ENCODE measurements around the gene RTEL1.
"Not testable (repeated sequence)": the region's sequence is repeated elsewhere in the genome, so short reads cannot be mapped to it uniquely, and the experiment has no call there.

RTEL1 gene, protein sequence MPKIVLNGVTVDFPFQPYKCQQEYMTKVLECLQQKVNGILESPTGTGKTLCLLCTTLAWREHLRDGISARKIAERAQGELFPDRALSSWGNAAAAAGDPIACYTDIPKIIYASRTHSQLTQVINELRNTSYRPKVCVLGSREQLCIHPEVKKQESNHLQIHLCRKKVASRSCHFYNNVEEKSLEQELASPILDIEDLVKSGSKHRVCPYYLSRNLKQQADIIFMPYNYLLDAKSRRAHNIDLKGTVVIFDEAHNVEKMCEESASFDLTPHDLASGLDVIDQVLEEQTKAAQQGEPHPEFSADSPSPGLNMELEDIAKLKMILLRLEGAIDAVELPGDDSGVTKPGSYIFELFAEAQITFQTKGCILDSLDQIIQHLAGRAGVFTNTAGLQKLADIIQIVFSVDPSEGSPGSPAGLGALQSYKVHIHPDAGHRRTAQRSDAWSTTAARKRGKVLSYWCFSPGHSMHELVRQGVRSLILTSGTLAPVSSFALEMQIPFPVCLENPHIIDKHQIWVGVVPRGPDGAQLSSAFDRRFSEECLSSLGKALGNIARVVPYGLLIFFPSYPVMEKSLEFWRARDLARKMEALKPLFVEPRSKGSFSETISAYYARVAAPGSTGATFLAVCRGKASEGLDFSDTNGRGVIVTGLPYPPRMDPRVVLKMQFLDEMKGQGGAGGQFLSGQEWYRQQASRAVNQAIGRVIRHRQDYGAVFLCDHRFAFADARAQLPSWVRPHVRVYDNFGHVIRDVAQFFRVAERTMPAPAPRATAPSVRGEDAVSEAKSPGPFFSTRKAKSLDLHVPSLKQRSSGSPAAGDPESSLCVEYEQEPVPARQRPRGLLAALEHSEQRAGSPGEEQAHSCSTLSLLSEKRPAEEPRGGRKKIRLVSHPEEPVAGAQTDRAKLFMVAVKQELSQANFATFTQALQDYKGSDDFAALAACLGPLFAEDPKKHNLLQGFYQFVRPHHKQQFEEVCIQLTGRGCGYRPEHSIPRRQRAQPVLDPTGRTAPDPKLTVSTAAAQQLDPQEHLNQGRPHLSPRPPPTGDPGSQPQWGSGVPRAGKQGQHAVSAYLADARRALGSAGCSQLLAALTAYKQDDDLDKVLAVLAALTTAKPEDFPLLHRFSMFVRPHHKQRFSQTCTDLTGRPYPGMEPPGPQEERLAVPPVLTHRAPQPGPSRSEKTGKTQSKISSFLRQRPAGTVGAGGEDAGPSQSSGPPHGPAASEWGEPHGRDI (N-terminal part only)

DNA sequence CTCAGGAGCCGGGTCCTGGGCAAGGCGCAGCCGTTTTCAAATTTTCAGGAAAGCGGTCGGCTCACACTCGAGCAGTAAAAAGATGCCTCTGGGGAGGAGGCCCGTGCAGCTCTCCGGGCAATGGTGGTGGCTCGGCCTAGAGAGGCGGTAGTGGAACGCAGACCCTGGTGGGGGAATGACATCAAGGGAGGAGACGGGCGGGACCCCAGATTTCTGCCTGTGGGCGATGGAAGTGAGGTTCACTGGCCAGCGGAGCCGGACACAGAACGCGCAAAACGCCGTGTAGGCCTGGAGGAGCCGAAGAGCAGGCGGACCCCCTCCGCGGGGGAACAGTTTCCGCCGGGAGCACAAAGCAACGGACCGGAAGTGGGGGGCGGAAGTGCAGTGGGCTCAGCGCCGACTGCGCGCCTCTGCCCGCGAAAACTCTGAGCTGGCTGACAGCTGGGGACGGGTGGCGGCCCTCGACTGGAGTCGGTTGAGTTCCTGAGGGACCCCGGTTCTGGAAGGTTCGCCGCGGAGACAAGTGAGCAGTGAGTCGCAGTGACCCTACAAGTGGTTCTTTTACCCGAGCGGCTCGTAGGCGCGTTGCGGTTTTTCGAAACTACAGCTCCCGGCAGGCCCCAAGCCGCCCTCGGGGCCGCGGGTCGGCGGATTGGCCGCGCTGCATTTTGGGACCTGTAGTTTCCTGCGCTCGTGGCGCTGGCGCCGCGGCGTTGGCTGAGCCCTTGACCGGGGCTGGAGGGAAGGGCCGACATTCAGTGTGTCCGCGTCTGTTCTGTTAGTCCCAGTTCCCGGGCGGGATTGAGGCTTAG is at the start of gene RTEL1:
Gene RTEL1 (plus strand): TSS at position 376 of the 812 bp plus-strand sequence. CDS start 1,091 bp downstream, outside the sequence.
- in situ Hi-C loops (cut with MboI; ENCODE audit: low sequenced_read_pairs) = no loop called here

DNA sequence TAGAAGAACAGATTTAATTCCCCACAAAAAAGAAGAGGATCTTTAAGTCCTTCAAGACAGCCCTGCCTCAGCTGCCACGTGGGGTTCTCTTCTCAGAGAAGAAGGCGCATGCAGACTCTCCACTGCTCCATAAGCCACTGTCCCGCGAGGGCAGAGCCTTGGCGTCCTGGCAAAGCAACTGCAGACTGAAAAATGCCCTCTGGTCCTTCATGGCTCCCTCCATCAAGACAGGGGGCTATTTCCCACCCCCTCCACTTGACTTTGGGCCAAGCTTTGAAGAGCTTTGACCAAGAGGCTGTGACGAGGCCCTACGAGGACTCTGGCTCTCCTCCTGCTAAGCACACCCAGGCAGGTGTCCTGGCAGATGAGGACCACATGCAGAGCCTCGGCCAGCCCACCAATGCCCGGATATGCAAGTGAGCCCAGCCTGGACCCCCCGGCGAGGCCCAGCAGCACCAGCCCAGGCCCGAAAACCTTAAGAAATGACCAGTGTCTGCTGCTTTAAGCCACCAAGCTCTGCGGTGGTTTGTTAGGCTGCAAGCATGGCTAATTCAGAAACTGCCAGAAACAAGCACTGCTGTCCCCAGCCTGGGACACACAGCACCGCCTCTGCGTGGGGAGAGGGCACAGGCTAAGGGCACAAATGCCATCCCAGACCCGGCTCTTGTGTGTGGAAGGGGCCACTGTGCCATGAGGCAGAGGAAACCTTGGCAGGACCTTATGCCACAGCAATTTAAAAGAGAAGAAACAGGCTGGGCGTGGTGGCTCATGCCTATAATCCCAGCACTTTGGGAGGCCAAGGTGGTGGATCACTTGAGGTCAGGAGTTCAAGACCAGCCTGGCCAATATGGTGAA is 47.3 kb upstream of the RTEL1 start:
- in situ Hi-C loops (cut with MboI; ENCODE audit: low sequenced_read_pairs) = no loop called here

DNA sequence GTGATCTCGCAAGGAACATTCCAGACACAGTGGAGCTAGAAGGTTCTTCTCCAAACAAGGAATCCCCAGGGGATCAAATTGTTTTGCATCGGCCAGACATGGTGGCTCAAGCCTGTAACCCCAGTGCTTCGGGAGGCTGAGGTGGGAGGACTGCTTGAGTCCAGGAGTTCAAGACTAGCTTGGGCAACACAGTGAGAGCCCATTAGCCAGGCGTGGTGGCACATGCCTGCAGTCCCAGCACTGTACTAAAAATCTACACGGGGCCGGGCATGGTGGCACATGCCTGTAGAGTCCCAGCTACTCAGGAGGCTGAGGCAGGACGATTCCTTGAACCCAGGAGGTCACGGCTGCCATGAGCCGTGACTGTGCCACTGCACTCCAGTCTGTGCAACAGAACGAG is 46.5 kb upstream of the RTEL1 start:
- in situ Hi-C loops (cut with MboI; ENCODE audit: low sequenced_read_pairs) = no loop called here

DNA sequence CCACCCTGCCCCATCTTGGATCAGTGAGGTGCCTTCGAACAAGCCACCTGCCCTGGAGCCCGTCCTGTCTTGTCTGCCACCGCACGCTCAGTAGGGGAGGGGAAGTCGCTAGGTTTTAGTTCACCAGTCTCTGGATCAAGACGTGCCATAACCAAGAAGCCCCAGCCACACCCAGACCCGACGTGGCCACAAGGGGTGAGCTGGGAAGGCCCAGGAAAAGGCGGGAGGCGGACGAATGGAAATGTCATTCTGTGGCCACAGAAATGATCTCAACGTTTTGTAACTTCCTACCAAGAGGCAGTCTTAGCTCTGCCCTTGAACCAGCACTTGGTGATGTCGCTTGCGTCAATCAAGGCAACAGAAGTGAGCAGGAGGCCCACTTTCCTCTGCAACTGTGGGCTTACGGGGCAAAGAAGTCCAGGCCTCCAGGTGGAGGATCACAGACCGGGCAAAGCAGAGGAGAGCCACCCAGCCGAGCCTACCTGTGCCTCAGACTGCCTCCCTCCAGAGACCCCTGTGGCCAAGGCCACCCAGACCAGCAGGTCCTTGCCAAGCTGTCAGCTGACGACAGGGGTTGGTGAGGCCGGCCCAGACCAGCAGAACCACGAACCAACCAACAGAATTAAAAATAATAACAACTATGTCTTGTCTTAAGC is 45.7 kb upstream of the RTEL1 start:
- in situ Hi-C loops (cut with MboI; ENCODE audit: low sequenced_read_pairs) = no loop called here

DNA sequence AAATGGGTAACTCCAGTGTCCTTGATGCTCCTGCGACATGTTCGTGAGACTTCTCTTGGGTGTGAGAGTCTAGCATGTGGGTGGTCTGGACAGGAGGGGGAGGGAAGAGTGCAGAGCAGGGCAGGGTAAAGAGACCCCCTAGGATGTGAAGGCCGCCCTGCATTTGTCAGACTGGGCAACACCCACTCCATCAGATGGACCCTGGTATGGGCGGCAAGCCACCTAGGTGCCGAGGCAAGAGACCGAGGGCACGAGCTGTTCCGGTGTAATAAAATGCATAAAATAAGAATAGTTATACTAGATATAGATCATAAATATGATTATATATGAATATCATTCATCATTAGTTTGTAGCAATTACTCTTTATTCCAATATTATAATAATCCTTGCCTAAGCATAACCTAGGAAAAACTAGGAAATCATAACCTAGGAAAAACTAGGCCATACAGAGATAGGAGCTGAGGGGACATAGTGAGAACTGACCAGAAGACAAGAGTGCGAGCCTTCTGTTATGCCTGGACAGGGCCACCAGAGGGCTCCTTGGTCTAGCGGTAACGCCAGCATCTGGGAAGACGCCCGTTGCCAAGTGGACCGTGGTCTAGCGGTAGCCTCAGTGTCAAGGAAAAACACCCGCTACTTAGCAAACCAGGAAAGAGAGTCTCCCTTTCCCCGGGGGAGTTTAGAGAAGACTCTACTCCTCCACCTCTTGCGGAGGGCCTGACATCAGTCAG is 44.1 kb upstream of the RTEL1 start:
- in situ Hi-C loops (cut with MboI; ENCODE audit: low sequenced_read_pairs) = not testable (repeated sequence)

DNA sequence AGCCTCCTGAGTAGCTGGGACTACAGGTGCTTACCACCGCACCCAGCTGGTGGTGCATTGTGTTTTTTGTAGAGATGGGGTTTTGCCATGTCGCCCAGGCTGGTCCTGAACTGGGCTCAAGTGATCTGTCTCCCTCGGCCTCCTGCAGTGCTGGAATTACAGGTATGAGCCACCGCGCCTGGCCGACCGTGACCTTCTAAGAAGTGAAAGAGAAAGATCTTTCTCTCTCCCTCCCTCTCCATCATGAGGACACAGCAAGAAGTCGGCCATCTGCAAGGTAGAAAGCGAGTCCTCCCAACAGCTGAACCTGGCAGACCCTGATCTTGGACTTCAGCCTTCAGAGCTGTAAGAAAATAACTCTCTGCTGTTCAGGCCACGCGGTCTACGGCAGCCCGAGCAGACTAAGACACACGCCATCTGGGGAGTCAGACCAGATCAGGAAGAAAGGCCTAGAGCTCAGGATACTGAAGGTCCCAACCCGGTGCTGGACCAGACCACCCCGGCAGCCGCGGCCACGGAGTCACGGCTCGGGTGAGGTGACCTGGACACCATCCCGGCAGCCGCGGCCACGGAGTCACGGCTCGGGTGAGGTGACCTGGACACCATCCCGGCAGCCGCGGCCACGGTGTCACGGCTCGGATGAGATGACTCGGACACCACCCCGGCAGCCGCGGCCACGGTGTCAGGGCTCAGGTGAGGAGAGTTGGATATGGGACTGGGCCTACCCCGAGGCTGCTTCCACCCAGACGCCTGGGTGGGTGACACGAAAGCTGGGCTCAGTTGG is 40.8 kb upstream of the RTEL1 start:
- in situ Hi-C loops (cut with MboI; ENCODE audit: low sequenced_read_pairs) = no loop called here

DNA sequence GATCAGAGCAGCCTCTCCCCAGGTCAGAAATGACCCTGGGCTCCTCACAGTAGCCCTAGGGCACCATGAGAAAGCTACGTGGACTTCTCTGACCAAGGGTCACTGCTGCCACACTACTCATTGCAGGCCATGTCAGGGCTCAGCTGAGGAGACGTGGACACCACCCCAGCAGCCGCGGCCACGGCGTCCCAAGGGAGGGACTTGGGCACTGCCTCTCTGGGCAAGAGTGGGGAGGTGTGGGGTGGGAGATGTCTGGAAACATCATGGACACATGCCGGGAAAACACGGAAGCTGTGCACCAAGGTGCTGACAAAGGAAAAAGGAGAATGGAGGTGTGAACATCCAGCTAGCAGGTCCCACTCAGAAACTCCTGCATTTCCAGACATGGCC is 40.2 kb upstream of the RTEL1 start:
- in situ Hi-C loops (cut with MboI; ENCODE audit: low sequenced_read_pairs) = no loop called here

DNA sequence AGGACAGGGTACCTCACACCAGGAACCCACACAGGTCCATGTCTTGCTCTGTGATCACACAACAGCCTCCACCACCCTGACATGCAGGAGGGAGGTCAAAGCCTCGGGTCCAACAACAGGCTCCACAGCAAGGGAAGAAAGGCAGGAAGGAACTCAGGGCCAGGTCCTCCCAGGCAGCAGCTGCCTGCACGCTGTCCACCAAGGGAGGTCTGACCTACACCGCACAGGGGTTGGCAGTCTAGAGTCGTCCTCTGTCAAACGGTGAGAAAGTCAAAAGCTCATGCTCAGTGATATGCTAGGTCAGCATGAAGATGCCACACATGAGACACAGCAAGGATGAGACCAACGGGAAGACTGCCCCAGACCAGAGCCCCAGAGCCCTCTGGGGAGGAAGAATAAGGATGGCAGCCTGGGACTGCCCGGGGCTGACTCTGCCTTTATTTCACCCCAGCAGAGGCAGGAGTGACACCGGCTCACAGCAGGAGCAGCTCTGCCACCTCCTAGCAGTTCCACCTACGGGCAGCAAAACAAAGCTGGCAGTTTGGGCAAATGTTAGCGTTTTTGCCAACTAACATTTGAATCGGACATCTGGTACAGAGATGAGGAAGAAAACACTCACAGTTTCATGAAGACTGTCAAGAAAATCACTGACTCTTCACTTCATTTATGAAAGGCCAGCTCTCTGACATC is 39.7 kb upstream of the RTEL1 start:
- in situ Hi-C loops (cut with MboI; ENCODE audit: low sequenced_read_pairs) = no loop called here

DNA sequence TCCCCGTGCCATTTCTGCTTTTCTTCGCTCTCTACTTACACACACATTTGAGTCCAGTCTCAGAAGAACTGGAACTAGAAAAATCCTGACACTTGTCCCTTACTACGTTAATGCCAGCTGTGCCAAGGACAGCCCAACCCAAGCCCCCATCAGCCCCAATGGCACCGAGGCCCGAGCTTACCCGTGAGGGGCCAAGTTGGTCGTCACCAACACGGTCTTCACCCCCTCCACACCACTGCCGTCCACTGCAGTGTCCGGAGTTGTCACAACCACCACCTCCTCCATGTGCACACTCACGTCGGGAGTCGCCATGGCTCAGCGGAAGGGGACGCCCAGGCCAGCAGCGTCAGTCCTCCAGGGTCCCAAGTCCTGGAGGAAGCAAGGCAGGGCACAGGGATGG is 39.0 kb upstream of the RTEL1 start:
- in situ Hi-C loops (cut with MboI; ENCODE audit: low sequenced_read_pairs) = no loop called here

DNA sequence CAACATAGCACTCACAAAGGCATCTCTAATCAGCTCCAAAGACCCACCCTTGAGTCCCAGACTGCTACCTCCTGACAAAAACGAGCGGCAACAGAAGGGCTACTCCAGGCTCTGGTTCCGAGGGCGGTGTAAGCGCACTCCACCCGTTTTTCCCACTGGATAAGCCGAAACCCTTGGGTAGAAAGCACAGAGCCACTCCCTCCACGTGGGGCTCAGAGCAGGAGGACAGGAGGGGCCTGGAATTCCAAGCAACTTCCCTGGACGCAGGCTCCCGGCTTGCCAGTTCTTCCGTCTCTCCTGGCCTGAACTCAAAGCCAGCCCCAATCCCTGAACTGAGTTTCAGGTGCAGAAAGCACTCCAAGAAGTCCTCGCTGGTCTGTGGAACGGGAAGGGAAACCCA is 38.6 kb upstream of the RTEL1 start:
- in situ Hi-C loops (cut with MboI; ENCODE audit: low sequenced_read_pairs) = no loop called here

DNA sequence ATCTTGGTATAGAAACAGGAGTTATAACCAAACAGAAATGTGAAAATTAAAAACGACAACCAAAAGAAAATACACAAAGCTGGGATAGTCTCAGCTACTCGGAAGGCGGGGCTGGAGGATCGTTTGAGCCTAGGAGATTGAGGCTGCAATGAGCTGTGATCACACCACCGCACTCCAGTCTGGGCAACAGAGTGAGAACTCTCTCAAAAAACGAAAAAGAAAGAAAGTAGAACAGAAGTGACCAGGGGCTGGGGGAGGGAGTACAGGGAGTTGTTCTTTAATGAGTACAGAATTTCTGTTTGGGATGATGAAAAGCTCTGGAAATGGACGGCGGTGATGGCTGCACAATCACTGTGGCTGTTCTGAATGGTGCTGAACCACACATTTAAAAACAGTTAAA is 37.1 kb upstream of the RTEL1 start:
- in situ Hi-C loops (cut with MboI; ENCODE audit: low sequenced_read_pairs) = no loop called here

DNA sequence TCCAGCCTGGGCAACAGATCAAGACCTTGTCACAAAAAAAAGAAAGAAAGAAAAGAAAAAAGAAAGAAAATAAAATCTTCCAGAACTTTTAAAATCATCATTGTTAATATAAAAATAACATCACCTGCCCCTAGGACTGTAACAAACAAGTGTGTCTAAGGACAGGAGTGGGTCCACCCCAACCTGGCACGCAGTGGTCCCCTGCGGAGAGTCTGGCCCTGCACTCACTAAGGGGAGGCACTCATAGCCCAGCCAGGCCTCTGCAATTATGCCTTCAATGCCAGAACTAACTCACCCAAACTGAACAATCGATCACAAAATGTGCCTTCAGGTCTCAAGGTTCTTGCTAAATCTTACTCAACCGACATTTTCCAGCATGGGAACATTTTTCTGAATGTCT is 36.0 kb upstream of the RTEL1 start:
- in situ Hi-C loops (cut with MboI; ENCODE audit: low sequenced_read_pairs) = no loop called here

DNA sequence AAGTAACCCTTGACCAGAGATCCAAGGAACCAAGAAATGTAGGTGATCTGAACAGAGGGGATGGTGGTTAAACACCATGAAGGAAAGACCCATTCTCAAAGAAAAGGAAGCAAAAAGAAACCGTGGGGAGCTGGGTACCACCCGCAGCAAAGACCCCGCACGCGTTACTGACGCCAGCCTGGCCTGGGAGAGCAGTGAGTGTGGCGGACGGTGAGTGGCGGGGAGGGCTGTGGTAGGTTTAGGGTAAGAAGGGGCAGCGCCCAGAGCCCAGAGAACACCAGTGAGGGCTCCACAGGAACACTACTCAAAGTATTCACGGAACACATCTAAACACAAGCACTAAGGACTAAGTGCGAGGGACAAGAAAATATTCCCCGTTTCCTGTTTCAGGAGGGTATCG is 35.4 kb upstream of the RTEL1 start:
- in situ Hi-C loops (cut with MboI; ENCODE audit: low sequenced_read_pairs) = no loop called here

DNA sequence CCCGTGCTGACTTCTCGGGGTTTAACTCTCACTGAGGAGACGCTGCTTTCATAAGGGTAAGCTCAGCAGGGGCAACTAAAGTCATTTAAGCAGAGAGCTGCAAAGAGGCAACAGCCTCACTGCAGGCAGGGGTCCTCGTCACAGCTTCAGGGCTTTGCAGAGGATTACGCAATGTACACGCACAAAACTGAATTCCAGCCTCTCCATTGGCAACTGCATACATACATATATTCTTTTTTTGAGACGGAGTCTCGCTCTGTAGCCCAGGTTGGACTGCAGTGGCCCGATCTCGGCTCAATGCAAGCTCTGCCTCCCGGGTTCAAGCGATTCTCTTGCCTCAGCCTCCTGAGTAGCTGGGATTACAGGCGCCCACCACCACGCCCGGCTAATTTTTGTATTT is 33.6 kb upstream of the RTEL1 start:
- in situ Hi-C loops (cut with MboI; ENCODE audit: low sequenced_read_pairs) = no loop called here

DNA sequence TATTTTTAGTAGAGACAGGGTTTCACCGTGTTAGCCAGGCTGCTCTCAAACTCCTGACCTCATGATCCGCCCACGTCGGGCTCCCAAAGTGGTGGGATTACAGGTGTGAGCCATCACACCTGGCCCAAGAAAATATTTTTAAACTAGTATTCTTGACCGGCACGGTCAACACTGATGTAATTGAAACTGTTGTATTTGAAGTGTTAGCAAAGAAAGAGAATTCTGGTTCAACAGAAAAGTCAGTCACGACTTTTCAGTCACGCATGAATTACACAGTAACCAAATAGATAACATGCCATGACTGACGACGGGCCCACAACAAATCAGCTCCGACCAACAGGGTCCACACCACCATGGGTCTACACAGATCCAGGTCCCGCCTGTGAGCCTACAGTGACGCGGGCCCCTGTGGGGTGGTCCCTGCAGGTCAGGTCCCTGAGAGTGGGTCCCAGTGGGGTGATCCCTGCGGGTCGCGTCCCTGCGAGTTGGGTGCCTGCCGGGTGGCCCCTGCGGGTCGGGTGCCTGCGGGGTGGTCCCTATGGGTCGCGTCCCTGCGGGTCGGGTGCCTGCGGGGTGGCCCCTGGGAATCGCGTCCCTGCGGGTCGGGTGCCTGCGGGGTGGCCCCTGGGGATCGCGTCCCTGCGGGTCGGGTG is 32.2 kb upstream of the RTEL1 start:
- in situ Hi-C loops (cut with MboI; ENCODE audit: low sequenced_read_pairs) = no loop called here

DNA sequence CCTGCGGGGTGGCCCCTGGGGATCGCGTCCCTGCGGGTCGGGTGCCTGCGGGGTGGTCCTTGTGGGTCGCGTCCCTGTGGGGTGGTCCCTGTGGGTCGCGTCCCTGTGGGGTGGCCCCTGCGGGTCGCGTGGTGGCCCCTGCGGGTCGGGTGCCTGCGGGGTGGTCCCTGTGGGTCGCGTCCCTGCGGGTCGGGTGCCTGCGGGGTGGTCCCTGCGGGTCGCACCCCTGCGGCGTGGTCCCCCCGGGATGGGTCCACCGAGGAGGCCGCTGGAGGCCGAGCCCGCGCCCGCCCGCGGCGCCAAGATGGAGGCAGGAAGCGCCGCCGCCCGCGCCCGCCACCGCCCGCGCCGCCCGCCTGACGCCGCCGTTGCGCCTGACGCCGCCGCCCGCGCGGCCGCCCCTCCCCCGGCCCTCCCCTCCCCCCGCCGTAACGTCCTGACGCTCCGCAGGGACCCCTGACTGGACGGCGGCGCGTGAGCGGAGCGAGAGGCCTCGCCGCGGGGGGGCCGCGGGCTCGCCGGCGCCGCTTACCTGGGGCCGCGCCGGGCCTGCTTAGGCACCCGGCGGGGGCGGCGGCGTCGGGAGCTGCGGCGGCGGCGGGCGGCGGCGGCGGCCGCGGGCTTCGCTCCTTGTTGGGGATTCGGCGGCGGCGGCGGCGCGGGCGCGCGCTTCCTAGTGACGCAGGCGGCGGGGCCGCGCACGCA is 31.5 kb upstream of the RTEL1 start, which contains the start of gene GMEB2:
Gene GMEB2 (minus strand): TSS at position 678 of the 705 bp plus-strand sequence. CDS start 7,704 bp downstream, outside the sequence.
- in situ Hi-C loops (cut with MboI; ENCODE audit: low sequenced_read_pairs) = no loop called here

Measured in hTERT RPE-1 (cell line).